ENCODE measurements around the gene CCDC88B.

CCDC88B gene

GRCh38 chr11:64349404-64349803, 9.4 kb downstream of the CCDC88B start:
- H3K4me3 ChIP-seq (ENCODE audit: low read length), result no peak overlapping the region
- no peak for TF ChIP-seq CTCF (conservative IDR thresholded peaks at IDR 0.05; ENCODE audit: low read depth, low read length)
- no peak for DNase-seq (ENCODE audit: low read depth)

GRCh38 chr11:64351136-64351631, 11.2 kb downstream of the CCDC88B start:
- TF ChIP-seq CTCF (conservative IDR thresholded peaks at IDR 0.05; ENCODE audit: low read depth, low read length), result no peak
- no peak overlapping the region for H3K4me3 ChIP-seq (ENCODE audit: low read length)

GRCh38 chr11:64352099-64352994, 12.3 kb downstream of the CCDC88B start:
- DNase-seq (ENCODE audit: low read depth), result no peak
- no peak overlapping the region for H3K4me3 ChIP-seq (ENCODE audit: low read length)
- no peak for TF ChIP-seq CTCF (conservative IDR thresholded peaks at IDR 0.05; ENCODE audit: low read depth, low read length)

More at GRCh38 chr11:64351136-64351631, 11.2 kb downstream of the CCDC88B start:
- no peak for DNase-seq (ENCODE audit: low read depth)

- TF ChIP-seq CTCF (conservative IDR thresholded peaks at IDR 0.05; ENCODE audit: low read depth, low read length), result no peak
- no peak overlapping the region for H3K4me3 ChIP-seq (ENCODE audit: low read length)
These were observed 13.2 kb downstream of the CCDC88B start for GRCh38 chr11:64352995-64353714.

GRCh38 chr11:64353715-64354506, 13.9 kb downstream of the CCDC88B start:
- DNase-seq (ENCODE audit: low read depth), result no peak
- H3K4me3 ChIP-seq (ENCODE audit: low read length), result no peak overlapping the region
- TF ChIP-seq CTCF (conservative IDR thresholded peaks at IDR 0.05; ENCODE audit: low read depth, low read length), result no peak

More at GRCh38 chr11:64352995-64353714, 13.2 kb downstream of the CCDC88B start:
- no peak for DNase-seq (ENCODE audit: low read depth)

GRCh38 chr11:64355078-64355940, 15.3 kb downstream of the CCDC88B start:
- TF ChIP-seq CTCF (conservative IDR thresholded peaks at IDR 0.05; ENCODE audit: low read depth, low read length), result peak; percentile 84
- H3K4me3 ChIP-seq (ENCODE audit: low read length), result no peak overlapping the region
- peak; percentile 46 for DNase-seq (ENCODE audit: low read depth)

Measured in retinal pigment epithelial cell (primary cell).